GM12864 (cell line): ENCODE data around the gene NXPH4.

ENCODE experiments used
- DNase-seq: peaks from one replicate; pipeline ENCODE4 v3.0.0-alpha.2; 2011; ENCODE audit warnings: low read depth
- H3K4me3 ChIP-seq: 2 replicates; pipeline ENCODE4 v1.5.1; 2011; ENCODE audit warnings: mild to moderate bottlenecking, low read depth, low read length, control low read depth
- TF ChIP-seq, protein P1 (sequence below): IDR thresholded peaks from 2 replicates; pipeline ENCODE4 v1.5.1; 2011; ENCODE audit warnings: low read depth, mild to moderate bottlenecking, moderate library complexity, low read length, control low read depth, inconsistent platforms; ENCODE audit errors: missing control alignments

Gene NXPH4

DNA sequence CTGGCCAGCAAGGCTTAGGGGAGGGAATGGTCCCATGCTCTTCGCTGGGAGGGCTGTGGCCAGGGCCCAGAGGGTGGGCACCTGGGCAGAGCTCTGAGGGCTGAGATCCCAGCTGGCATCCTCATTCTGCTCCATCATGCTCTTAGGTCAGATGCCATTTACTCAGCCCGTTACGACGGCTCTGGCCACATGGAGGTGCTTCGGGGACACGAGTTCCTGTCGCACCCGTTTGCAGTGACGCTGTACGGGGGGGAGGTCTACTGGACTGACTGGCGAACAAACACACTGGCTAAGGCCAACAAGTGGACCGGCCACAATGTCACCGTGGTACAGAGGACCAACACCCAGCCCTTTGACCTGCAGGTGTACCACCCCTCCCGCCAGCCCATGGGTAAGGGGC is 38.4 kb upstream of the NXPH4 start:
- H3K4me3 ChIP-seq: no peak overlapping the region
- TF ChIP-seq, protein P1, sequence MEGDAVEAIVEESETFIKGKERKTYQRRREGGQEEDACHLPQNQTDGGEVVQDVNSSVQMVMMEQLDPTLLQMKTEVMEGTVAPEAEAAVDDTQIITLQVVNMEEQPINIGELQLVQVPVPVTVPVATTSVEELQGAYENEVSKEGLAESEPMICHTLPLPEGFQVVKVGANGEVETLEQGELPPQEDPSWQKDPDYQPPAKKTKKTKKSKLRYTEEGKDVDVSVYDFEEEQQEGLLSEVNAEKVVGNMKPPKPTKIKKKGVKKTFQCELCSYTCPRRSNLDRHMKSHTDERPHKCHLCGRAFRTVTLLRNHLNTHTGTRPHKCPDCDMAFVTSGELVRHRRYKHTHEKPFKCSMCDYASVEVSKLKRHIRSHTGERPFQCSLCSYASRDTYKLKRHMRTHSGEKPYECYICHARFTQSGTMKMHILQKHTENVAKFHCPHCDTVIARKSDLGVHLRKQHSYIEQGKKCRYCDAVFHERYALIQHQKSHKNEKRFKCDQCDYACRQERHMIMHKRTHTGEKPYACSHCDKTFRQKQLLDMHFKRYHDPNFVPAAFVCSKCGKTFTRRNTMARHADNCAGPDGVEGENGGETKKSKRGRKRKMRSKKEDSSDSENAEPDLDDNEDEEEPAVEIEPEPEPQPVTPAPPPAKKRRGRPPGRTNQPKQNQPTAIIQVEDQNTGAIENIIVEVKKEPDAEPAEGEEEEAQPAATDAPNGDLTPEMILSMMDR: no peak
- no peak for DNase-seq

DNA sequence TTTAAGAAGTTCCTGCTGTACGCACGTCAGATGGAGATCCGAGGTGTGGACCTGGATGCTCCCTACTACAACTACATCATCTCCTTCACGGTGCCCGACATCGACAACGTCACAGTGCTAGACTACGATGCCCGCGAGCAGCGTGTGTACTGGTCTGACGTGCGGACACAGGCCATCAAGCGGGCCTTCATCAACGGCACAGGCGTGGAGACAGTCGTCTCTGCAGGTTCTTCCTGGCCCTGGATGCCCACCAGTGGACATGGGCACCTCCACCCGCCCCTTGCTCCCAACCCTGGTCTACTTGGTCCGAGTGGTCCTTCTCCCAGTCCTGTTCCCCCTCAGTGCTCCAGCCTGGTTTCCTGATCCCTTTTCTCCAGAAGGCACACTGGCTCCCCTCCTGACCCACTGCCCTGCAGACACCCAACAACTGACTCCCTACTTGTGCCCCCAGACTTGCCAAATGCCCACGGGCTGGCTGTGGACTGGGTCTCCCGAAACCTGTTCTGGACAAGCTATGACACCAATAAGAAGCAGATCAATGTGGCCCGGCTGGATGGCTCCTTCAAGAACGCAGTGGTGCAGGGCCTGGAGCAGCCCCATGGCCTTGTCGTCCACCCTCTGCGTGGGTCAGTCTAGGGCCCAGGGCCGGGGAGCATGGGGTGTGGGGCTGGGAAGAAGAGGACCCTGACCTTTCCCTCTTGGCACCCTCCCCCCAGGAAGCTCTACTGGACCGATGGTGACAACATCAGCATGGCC is 37.1 kb upstream of the NXPH4 start:
- DNase-seq: no peak
- TF ChIP-seq, protein P1: no peak
- no peak overlapping the region for H3K4me3 ChIP-seq

DNA sequence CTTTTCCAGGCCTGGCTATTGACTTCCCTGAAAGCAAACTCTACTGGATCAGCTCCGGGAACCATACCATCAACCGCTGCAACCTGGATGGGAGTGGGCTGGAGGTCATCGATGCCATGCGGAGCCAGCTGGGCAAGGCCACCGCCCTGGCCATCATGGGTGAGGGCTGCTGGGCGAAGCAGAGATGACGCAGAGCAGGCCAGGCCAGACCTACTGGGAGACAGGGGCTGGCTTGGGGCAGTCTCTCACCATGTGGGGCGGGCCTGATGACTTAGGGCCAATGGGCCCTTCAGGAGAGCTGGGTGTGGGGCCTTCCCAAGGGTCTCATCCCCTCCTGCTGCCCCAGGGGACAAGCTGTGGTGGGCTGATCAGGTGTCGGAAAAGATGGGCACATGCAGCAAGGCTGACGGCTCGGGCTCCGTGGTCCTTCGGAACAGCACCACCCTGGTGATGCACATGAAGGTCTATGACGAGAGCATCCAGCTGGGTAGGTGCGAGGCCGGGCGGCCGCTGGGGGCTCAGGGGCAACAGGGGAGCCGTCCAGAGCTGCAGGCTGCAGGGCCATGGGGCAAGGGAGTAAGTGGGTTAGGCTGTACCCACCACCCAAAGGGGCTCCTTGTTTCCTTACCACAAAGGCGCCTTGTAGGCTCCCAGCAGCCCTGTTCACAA is 36.1 kb upstream of the NXPH4 start:
- no peak for DNase-seq
- TF ChIP-seq, protein P1: no peak
- no peak overlapping the region for H3K4me3 ChIP-seq

DNA sequence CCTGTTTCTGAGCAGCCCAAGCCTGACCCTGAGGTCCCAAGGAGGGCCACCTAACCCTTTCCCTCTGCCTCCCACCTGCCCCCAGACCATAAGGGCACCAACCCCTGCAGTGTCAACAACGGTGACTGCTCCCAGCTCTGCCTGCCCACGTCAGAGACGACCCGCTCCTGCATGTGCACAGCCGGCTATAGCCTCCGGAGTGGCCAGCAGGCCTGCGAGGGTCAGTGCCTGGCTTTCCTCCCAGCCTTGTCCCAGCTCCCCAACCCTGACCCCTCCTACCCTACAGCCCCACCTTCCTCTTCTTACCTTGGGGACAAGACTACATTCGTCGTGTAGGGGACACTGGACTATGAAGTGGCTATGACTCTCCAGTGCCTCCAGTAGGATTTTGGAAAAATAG is 35.5 kb upstream of the NXPH4 start:
- no peak overlapping the region for H3K4me3 ChIP-seq
- TF ChIP-seq, protein P1: no peak
- DNase-seq: no peak

DNA sequence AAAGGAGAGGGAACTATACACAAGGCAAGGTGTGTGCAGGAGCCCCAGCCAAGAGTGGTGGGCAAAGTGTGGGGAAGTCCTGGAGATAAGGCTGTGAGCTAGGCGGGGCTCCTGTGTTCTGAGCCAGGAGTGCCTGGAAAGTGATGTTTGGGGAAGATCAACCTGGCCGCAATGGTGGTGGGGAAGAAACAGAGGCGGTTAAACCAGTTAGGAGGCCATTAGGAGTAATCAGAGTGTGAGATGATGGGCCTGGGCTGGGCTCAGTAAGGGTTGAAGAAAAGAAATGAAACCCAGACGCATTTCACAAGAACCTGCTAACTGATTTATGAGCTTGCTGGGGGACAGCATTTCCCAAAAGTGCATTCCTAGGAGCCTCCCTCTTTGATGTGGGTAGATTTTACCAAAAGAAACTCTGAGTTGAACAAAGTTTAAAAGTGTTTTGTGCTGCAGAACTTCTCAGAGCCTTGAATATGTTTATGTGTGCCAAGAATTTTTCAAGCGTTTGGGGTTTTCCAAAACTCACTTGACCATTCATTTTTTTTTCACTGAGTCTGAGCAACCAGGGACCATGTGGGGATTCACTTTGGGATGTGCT is 34.9 kb upstream of the NXPH4 start:
- DNase-seq: no peak
- TF ChIP-seq, protein P1: no peak
- H3K4me3 ChIP-seq: no peak overlapping the region

DNA sequence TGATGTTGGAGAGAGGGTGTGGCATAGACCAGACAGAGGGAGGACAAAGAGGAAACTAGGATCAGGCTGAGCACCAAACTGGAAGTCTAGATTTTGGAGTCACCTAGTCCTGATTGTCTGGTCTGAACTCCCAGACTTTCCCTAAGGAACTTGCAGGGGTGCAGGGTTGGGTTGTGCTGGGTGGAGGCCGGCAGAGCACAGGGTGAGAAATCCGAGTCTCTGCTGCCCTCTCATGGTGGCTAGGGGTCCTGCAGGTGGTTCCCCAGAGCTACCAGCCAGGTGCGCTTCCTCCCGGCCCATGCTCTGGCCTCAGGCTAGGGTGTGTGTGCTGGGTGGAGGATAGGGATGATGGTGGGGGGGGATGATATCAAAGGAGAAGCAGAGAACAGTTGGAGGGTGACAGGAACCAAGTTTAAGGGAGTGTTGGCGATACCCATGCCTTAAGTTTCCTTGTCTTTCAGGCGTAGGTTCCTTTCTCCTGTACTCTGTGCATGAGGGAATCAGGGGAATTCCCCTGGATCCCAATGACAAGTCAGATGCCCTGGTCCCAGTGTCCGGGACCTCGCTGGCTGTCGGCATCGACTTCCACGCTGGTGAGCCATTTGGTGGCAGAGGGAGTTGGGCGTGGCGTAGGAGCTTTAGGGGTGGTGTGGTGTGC is 33.5 kb upstream of the NXPH4 start:
- DNase-seq: peak; percentile 25
- TF ChIP-seq, protein P1: peak; percentile 97
- H3K4me3 ChIP-seq: no peak overlapping the region
